Measurements from ENCODE around the gene ZCCHC2.

ZCCHC2 gene

GRCh38 chr18:62539284-62540165 lies 16.7 kb downstream of the ZCCHC2 start:
- DNase-seq, result no peak

DNA sequence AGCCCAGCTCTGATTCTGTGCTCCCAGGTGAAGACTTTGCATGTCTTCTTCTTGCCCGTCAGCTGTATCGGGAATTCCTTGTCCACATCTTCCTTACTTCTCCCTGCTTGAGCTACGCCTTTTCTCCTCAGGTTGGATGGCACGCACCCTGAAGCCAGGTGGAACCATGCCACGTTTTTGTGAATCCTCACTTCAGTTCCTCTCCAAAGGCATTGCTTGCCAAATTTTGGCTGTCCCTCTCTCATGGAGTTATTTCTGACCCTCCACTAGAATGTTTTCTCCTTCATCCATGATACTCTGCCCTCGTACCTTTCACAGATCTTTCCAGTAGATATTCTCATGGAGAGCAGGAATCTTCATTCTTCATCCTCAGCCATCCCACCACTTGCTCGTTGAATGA lies 20.2 kb downstream of the ZCCHC2 start:
- DNase-seq, result no peak

DNA sequence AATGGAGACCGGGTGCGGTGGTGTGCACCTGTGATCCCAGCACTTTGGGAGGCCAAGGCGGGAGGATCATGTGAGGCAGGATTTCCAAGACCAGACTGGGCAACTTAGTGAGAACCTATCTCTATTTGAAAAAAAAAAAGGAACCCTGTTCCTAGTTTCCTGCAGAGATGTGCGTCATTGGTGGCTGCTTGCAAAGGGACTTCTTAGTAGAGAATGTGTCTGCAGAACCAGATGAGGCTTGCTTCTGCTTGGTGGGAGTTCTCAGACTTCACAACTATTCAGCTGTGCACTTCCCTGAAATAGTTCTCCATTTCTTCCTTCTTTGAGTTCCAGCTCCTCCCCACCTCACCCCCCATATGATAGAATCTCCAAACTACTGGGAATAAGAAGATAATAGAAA lies 22.3 kb downstream of the ZCCHC2 start:
- no peak for DNase-seq

- DNase-seq, result no peak
These were observed 26.9 kb downstream of the ZCCHC2 start for GRCh38 chr18:62549755-62550154.

DNA sequence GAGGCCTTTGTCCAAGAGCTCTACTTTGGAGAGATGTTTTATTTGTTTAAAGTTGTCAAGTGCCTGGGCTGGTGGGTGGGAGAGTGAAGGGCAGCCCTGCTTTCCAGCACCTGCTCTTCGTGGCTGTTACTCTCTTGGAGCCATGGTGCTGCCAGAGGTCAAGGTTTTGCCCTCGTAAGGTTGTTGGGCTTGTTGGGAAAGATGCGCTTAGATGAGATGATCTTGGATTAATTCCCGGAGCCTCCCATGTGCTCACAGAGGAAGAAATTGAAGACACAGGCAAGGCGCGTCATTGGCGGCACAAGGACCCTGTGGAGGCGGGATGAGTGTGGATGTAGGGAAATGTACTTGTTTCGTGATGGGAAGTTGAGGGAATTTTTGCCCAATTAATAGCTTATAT lies 27.9 kb downstream of the ZCCHC2 start:
- DNase-seq, result no peak

GRCh38 chr18:62551972-62552513 lies 29.2 kb downstream of the ZCCHC2 start:
- no peak for DNase-seq

DNA sequence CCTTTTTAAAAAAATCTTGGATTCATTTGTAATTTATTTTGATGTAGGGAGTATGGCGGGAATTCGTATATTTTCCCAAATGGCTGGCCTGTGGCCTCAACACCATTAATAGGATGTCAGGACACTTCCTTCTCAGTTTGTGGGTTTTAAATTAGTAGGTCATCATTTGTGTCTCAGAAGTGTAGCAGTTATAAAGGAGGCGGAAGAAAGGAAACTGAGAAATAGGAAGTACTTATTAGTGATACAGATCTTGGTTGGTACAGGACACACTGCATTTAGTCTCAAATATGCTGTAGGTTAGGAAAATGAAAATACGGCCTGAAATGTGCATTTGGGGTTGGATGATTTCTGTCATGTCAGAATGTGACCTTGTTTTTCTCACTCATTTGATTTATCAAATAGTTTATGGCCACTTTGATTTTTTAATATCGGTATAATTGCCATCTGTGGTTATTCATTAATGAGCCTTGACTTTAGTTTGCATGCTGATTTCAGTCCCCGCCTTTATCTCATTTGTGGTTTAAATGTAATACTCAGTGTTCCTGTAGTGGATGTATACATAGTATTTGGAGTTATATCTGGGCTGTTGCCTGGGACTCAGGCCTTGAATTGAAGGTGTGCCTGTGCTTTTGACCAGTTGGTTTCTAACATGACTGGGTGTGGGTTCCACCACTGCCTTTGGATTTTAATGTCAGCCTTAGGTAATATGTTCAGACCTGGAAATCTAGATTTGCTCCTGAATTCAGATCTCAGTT lies 31.4 kb downstream of the ZCCHC2 start:
- no peak for DNase-seq

- no peak for DNase-seq
These were observed 32.3 kb downstream of the ZCCHC2 start for GRCh38 chr18:62555135-62555534.

DNA sequence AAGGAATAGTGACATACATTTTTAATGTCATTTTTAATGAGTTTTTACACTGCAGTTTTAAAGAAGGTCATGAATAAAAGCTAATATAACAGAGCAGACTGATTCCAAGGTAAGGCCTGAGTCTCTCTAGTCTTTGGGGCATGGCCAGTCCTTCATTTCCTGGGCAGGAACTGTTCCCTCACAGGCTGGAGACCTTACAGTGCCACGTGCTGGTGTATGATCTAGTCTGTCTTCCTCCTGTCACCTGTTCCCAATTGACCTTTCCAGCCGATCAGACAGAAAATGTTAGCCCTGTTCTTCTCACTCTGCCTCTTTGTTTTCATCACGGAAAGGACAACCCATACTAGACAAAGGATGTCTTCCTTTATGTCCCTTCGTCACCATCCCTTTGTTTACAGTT lies 33.6 kb downstream of the ZCCHC2 start:
- no peak for DNase-seq

DNA sequence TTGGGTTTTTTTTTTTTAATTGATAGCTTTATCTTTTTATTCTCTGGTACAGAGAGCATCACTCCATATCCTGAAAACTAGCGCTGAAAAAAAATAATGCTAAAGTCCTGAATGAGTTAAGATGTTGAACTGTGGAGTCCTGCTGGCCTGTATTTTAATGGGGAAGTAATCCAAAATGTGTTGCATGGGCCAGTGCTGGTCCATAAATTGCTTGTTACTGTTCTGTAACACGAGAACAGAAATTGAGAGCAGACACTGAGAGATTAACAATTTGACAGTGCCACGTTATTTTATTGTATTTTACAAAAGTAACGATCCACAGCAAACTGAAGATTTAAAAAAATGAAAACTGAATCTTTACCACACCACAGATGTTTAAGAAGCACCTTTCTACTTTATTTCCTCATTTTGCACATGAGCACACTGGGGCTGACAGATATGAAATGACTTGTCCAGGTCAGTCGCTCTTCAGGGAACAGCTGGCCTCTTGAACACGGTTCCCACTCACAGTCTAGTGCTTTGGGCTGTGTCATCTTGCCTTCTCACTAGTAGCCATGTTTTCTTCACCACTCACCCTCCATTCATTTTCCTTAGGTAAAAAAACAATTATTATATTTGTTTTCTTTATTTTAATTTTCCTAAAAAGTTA lies 35.3 kb downstream of the ZCCHC2 start:
- no peak for DNase-seq

- no peak for DNase-seq
These were observed 41.2 kb downstream of the ZCCHC2 start for GRCh38 chr18:62564044-62564443.

DNA sequence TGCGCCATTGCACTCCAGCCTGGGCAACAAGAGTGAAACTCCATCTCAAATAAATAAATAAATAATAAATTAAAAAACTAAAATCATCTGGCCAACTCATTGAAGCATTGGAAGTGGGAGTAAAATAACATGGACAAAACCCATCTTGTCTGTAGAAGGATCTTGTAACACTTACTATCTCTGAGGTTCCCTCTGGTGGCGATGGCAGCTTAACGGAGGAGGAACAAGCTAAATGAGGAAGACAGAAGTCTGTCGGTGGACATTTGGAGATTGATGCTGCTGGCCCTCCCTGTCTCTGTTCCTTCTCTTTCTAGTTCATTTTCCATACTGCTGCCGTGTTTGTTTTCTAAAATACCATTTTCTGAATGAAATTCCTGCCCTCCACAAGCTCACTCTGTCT lies 43.4 kb downstream of the ZCCHC2 start:
- peak; percentile 19 for DNase-seq

DNA sequence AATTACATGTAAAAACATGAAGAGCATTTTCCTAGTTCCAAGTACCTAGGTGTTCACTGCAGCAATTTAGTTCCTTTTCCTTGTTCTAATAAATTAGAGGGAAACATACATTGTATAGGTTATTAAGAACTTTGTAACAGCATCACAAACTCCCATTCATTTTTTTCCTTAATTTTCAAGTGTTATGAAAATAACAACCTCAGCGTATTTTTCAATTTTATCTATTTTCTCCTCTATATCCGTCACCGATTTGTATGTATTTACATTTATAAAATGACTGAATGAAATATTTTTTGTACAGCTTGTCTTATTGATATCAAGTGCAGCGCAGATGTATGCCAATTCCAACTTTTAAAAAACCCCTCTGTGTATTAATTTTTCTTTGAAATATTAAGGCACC lies 44.0 kb downstream of the ZCCHC2 start:
- DNase-seq, result no peak

DNA sequence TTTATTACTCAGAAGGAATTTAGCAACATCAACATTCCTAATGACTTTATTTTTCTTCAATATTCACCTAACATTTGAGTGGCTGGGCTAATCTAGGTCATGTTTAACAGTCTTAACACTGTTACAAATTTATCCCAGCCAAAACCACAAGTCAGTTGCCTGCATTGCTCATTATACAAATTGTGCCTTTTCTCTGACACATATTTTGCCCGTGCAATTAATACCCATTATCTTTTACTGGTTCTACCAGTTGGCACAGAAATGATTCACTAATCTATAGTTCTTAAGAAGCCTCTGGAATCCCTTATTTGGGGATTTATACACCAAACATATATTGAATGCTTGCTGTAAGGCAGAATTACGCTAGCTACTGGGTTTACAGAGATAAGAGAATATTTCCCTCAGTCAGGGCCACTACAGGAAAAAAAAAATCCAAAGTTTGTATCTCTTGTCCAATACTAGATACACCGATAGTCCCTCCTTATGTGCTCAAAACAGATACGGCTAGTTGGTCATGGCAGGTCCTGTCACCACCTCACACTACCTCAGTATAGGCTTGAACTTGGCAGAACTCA lies 46.3 kb downstream of the ZCCHC2 start:
- no peak for DNase-seq

DNA sequence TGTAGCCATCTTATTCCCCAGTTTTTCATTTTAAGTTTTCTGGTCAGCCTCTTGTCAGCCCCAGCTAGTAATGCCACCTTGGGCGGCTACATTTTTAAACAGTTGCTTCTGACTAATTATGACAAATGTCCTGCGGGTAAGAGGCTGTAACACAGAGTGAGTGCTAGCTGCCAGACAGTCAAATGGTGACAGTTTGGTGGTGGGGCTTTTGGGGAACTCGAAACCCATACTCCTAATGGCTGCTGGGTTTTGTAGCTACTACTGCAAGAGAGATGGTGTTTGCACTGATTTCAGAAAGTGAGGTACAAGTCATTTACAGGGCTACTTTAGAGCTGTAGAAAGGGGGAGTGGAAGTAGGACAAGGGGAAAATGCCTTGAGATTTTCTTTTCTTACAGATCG lies 48.2 kb downstream of the ZCCHC2 start:
- DNase-seq, result no peak

DNA sequence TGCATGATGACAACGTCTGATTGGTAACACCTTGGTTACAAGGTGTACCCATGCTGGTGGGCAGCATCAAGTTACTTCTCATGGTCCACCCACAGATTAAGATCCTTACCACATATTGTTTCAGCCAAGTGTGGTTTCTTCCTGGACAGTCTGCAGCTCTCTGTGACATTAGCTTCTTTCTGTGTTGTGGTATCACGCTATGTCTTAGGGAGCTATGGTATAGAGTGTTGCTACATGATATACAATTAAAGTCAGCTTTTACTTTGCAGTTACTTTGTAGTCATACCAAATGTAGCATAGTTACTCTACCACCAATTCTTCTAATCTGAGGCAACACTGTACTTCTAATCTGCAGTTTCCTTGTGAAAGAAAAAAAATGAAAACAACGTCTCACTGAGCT lies 48.8 kb downstream of the ZCCHC2 start:
- DNase-seq, result no peak

- DNase-seq, result no peak
These were observed 49.6 kb downstream of the ZCCHC2 start for GRCh38 chr18:62572456-62572855.

GRCh38 chr18:62574776-62575175 lies 52.0 kb downstream of the ZCCHC2 start:
- no peak for DNase-seq

DNA sequence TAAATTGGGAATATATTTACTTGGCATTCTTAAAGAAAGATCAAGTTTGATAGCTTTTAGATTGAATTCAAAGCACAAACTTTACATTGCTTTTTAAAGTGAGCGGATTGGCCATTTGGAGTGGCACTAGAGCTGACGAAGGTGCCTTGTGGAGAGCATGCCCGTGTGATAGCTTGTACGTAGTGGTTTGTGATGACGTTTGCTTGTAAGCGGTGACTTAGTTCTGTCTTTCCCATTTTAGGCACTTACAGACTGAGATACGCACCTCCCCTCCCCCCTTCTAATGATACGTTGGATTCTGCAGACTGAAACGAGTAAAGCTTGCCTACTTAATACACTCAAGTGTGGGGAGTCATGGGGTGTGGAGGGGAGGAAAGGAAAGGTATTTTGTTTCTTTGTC lies 53.4 kb downstream of the ZCCHC2 start:
- no peak for DNase-seq

GRCh38 chr18:62576845-62577512 lies 54.2 kb downstream of the ZCCHC2 start:
- no peak for DNase-seq

DNA sequence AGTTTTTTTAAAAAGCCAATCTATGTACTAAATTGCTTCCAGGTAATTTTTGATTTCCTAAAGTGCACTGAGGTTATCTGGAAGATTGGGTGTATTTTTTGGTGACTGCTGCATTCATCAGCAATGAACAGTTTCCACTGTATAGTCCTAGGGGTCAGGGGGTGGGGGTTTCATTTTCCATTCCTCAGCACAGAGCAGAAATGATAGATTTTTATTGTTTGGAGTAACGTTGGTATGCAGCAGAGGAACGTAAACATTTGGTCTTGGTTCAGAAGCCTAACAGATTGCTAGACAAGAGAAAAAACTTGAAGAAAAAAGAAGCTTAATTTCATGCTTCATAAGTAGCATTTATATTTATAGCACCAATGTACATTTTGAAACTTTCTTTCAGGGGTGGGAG lies 54.9 kb downstream of the ZCCHC2 start:
- no peak for DNase-seq

DNA sequence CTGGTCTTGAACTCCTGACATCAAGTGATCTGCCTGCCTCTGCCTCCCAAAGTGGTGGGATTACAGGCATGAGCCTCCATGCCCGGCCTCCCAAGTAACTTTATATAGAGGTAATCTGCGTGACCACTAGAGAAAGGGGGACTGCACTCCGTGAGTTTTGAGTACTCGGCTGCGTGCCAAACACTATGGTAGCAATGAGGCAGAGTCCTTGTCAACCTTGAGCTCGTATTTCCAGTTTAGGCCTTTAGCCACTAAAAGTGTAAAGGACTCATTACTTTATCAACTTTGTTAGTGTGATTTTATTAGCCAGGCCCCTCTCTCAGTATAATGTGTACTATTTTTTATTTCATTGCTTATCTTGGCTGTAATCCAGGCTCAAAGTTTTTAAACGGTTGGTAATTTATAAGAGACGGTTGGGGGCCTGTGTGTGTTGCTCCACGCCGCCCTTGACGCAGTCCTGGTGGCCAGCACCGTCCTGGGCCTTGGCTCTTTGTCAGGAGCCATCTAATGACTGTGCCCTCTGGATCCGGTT lies 56.2 kb downstream of the ZCCHC2 start:
- no peak for DNase-seq

All from CD4-positive, alpha-beta T cell treated with Interleukin-12 subunit alpha and Interleukin-12 subunit beta, for 1 hour (primary cell).